NCI-H2107 treated with DMSO at 0.1 percent for 48 hours (cell line): ENCODE results near the gene XPOT.

ENCODE experiments used
- DNase-seq: peaks from one replicate; lab custom pipeline; 2025; ENCODE audit not compliant: unreplicated experiment; lab: John Stamatoyannopoulos, UW

Gene XPOT

GRCh38 chr12:64466178-64466577, 62.0 kb downstream of the XPOT start:
- no peak for DNase-seq

- DNase-seq, result no peak
Observed at GRCh38 chr12:64468966-64469365, 64.8 kb downstream of the XPOT start.

GRCh38 chr12:64469455-64470142, 65.4 kb downstream of the XPOT start:
- no peak for DNase-seq

- DNase-seq, result no peak
Observed at GRCh38 chr12:64470495-64470894, 66.3 kb downstream of the XPOT start.

- no peak for DNase-seq
Observed at GRCh38 chr12:64473176-64473575, 69.0 kb downstream of the XPOT start.

- no peak for DNase-seq
Observed at GRCh38 chr12:64475518-64475917, 71.3 kb downstream of the XPOT start.

GRCh38 chr12:64476844-64477243, 72.7 kb downstream of the XPOT start:
- no peak for DNase-seq

GRCh38 chr12:64478661-64479060, 74.5 kb downstream of the XPOT start:
- no peak for DNase-seq

- DNase-seq, result no peak
Observed at GRCh38 chr12:64480148-64480547, 76.0 kb downstream of the XPOT start.

GRCh38 chr12:64486657-64487056, 82.5 kb downstream of the XPOT start:
- no peak for DNase-seq

- no peak for DNase-seq
Observed at GRCh38 chr12:64491718-64492117, 87.5 kb downstream of the XPOT start.

GRCh38 chr12:64493513-64493912, 89.3 kb downstream of the XPOT start:
- DNase-seq, result no peak

- DNase-seq, result no peak
Observed at GRCh38 chr12:64494998-64495729, 91.0 kb downstream of the XPOT start.

- DNase-seq, result no peak
Observed at GRCh38 chr12:64496839-64497400, 92.7 kb downstream of the XPOT start.

GRCh38 chr12:64497484-64497883, 93.3 kb downstream of the XPOT start:
- no peak for DNase-seq

GRCh38 chr12:64497903-64498302, 93.7 kb downstream of the XPOT start:
- DNase-seq, result no peak

GRCh38 chr12:64500394-64500793, 96.2 kb downstream of the XPOT start:
- DNase-seq, result no peak
